ENCODE measurements around the gene XRN2.

The XRN2 gene

DNA sequence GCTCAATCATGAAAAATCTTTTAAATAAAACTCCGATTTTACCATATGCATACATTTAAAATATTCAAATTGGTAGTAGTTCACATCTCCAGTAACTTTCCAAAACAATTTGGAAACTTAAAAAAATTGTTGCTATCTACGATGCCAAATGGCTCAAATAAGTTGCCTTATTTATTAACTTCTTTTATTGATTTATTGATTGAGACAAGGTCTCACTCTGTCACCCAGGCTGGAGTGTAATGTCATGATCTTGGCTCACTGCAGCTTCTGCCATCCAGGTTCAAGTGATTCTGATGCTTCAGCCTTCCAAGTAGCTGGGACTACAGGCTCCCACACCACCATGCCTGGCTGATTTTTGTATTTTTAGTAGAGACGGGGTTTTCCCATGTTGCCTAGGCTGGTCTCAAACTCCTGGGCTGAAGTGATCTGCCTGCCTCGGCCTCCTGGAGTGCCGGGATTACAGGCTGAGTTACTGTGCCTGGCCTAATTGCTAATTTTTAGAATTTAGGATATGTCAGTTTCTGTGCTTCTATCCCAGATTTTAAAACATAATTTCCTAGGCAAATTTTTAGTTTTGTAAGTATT, 81.3 kb downstream of the XRN2 start:
- DNase-seq (ENCODE audit: insufficient read length, low spot score) (no peak), FAIRE-seq (no peak)
- TF ChIP-seq, protein P1, sequence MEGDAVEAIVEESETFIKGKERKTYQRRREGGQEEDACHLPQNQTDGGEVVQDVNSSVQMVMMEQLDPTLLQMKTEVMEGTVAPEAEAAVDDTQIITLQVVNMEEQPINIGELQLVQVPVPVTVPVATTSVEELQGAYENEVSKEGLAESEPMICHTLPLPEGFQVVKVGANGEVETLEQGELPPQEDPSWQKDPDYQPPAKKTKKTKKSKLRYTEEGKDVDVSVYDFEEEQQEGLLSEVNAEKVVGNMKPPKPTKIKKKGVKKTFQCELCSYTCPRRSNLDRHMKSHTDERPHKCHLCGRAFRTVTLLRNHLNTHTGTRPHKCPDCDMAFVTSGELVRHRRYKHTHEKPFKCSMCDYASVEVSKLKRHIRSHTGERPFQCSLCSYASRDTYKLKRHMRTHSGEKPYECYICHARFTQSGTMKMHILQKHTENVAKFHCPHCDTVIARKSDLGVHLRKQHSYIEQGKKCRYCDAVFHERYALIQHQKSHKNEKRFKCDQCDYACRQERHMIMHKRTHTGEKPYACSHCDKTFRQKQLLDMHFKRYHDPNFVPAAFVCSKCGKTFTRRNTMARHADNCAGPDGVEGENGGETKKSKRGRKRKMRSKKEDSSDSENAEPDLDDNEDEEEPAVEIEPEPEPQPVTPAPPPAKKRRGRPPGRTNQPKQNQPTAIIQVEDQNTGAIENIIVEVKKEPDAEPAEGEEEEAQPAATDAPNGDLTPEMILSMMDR (IDR thresholded peaks at IDR 0.05; ENCODE audit: insufficient read depth, missing control alignments): no peak

DNA sequence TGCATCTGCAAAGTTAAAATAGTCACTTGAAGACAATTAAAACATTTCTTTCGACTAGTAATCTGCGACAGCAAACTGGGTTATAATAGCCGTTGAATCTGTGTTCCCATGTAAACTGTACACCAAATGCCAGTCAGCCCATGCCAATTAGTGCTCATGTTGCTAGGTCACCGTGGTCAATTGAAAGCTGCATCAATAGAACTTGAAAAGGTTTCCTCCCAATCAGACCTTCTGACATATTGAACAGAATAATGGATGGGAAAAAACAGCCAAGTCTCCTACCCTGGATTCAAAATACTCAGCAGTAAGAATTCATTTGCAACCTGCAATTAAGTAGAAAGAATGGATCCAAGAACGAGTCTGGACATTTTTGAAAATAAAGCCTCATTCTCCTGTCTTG, 83.0 kb downstream of the XRN2 start:
- FAIRE-seq (no peak), DNase-seq (ENCODE audit: insufficient read length, low spot score) (no peak)
- TF ChIP-seq, protein P1 (IDR thresholded peaks at IDR 0.05; ENCODE audit: insufficient read depth, missing control alignments): no peak

DNA sequence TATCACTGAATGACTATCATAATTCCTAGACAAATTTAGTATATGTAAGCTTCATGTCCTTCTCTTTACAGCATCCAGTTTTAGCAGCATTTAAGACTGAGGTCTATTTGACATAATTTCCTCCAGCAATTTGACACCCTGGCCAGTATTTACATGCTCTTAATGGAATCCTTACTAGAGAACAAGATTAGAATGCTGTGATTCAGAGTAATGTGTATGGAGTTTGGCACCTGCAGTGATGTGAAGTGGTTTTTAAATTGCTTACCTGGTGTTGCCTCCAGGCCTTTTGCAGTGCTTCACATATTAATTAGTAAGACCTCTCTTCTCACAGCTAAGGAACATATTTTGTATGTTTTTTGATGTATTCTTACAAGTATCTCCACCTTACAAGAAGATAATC, 84.4 kb downstream of the XRN2 start:
- DNase-seq (ENCODE audit: insufficient read length, low spot score) (no peak), FAIRE-seq (no peak)
- TF ChIP-seq, protein P1 (IDR thresholded peaks at IDR 0.05; ENCODE audit: insufficient read depth, missing control alignments): no peak

DNA sequence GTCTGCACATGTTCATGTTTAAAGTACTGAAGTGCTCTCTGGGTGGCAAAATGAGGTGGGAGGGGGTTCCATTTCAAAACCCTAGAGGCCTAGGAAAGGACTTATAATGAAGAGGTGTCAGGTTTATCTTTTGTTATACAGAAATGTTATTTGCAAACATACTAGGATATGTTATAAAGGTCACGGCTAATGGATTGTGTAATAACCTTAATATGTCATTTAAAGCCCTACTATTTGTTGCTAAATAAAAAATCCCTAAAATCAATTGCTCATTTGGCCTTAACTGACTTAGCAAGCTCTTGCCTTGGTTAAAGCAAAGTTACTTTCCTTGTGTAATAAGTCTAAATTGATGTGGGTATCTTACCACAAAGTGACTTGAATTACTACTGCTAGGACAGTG, 85.4 kb downstream of the XRN2 start:
- TF ChIP-seq, protein P1 (IDR thresholded peaks at IDR 0.05; ENCODE audit: insufficient read depth, missing control alignments): no peak
- DNase-seq (ENCODE audit: insufficient read length, low spot score): no peak
- FAIRE-seq: no peak

DNA sequence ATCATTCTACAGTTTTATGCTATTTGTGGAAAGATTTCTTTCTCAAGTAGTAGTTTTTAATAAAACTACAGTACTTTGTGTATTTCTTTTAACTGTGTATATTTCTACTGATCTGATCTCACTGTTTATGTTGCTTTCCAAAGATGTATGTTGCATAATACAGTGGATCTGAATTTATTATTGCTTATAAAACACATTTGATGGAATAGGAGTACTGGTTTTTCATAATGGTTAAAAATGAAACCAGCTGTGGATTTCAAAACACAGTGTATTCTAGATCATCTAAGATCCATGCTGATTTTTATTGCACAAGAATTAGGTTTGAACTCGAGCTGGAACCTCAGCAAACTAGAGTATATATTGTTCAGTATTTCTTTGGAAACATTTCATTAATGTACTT, 86.2 kb downstream of the XRN2 start:
- DNase-seq (ENCODE audit: insufficient read length, low spot score): no peak
- TF ChIP-seq, protein P1 (IDR thresholded peaks at IDR 0.05; ENCODE audit: insufficient read depth, missing control alignments): no peak
- no peak for FAIRE-seq

DNA sequence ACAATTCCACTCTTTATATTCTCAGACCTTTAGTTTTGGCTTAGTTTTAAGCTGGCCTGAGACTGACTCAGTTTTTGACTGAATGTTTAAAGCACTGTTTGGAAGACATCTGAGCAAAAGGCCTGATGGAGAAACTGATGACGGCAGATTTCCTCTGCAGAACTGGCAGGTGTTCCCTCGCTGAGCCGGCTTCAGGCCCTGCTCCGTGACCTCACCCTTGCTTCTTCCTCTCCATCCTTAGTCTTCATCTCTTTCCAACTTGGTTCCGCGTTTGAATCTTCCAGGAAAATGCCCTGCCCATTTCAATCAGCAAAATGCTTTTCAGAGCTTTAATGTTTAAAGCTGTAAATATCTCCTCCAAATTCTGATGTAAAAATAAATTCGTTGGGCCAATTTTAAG, 87.6 kb downstream of the XRN2 start:
- TF ChIP-seq, protein P1 (IDR thresholded peaks at IDR 0.05; ENCODE audit: insufficient read depth, missing control alignments): no peak
- no peak for FAIRE-seq

DNA sequence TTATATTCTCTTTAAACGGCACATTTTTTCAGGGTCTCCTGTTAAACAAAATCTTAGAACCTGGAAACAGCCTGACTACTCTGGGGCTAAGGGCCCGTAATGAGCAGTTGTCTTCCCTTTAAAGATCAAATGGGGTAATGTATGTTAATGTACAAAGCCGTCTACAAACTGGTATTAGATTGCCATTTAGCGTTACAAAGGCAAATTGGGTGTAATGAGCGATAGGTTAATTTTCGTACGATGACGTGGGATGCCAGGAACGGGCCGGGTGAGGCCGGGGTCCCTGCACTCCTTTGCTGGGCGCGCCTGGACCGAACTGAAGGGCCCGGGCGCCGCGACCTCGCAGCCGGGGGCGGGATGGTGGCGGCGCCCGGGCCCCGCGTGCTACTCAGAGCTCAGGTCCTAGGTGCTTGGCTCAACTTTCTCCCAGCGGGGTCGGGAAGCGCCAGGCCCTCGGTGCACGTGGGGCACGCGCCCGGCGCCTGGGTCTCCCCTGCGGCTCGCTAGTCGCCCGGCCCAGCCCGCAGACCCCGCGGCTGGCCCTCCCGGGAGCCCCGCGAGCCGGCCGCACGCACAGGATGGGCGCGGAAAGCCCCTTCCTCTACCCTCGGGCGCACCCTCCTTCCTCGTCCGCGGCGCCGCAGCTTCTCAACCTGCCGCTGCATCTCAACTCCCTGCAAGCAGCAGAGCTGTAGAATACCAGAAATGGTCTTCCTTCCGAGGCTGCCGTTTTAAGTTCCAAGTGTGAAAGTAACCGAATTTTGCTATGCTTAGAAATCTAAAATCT, 88.2 kb downstream of the XRN2 start:
- FAIRE-seq (no peak), DNase-seq (ENCODE audit: insufficient read length, low spot score) (no peak)
- TF ChIP-seq, protein P1 (IDR thresholded peaks at IDR 0.05; ENCODE audit: insufficient read depth, missing control alignments): no peak

More for the DNA sequence above, 87.6 kb downstream of the XRN2 start:
- no peak for DNase-seq (ENCODE audit: insufficient read length, low spot score)
